HG03135 (cell line): ENCODE data around the gene MAD1L1.

ENCODE experiments used
- ATAC-seq: cut with Tn5 transposase; IDR thresholded peaks from one replicate; pipeline ENCODE4 v1.9.1; 2021; ENCODE audit warnings: mild to moderate bottlenecking, moderate library complexity; ENCODE audit not compliant: unreplicated experiment

Gene MAD1L1

DNA sequence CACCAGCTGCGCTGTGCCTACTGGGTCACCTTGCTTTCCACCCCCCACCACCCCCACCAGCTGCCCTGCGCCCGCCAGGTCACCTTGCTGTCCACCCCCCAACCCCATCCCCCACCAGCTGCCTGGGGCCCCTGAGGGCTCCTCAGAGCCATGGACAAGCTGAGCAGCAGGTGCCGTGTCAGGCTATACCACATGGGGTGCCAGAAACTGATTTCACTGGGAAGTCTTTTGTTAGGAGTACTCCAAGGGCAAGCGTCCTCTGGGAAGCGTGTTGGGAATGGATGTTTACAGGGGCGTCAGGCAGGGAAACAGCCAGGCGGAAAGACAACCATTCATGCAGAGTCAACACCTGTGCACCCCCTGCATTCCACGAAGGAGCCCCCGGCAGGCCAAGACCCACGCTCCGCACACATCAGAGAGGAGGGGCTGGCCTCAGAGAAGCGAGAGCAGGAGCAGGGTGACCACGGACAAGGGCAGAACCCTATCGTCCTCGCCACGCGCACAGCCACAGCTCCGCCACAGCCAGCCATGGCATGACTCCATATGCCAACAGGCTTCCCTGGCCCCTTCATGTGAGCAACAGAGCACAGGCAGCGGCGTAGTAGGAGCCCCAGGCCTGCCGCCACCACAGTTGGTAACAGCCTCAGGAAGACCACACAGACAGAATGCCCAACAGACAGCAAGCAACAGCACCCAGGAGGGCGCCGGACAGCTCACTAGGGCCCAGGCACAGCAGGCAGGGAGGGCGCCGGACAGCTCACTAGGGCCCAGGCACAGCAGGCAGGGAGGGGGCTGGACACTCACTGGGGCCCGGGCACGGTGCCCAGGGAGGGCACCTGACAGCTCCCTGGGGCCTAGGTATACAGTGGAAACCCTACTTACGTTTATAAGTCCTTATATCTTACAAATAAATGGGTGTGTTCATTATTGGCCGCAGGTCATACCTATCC, 180.8 kb downstream of the MAD1L1 start:
- no peak for ATAC-seq

DNA sequence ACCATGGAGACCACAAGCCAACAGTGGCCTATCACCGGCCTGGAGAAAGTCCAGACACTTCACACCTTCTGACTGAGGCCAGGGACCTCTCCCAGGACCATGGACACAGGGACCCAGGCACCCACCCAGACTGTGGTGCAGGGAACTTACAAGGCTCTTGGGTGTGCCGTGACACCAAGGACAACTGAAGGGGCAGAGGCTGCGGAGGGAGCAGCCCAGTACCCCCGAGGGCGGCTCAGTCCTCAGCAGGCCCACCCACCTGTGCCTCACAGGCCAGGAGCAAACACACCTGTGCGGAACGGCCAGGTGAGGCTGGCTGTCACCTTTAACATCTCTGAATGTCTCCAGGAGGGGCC, 182.3 kb downstream of the MAD1L1 start:
- no peak for ATAC-seq

DNA sequence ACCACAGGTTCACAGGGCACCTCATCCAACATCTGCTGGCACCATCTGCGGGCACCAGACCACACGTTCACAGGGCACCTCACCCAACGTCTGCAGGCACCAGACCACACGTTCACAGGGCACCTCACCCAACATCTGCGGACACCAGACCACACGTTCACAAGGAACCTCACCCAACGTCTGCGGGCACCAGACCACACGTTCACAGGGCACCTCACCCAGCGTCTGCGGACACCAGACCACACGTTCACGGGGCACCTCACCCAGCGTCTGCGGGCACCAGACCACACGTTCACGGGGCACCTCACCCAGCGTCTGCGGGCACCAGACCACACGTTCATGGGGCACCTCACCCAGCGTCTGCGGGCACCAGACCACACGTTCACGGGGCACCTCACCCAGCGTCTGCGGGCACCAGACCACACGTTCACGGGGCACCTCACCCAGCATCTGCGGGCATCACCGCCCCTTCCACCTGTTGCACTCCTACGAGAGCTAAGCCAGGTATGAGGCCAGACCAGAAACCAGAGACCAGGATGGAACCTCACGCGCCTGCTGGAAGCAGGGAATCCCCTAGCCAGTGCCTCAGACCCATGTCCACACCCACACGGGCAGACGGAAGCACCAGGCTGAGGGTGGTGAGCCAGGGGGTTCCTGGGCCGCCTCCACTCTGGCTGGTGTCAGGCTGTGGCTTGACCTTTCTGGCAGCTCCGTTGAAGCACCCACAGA, 182.8 kb downstream of the MAD1L1 start:
- ATAC-seq: no peak

DNA sequence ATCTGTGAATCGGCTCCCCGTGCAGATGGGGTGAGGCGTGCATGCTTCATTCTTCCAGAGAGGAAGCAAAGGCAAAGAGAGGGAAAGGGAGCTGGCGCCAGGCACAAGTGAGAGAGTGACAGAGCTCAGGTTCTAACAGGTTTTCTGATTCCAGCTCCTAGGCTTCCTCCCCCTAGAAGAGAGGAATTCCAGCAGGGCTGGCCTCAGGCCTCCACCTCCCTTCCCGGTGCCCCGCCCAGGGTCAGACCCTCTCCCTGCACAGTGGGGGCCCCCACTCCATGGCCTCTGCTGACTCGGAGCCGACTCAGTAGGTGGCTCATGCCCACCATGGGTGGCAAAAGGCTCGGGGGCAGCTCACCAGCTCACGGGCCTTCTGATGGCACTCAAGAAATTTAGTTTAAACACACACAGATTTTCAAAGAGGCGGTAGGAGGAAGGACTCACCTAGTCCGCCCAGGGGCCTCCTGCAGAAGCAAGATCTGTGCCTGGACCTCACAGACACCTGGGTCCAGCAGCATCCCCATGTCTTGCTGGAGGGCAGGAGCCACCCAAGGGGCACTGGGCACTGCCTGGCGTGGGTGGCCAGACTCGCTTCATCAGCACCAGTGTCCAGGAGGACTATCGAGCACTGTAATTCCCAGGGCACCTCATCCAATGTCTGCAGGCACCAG, 183.5 kb downstream of the MAD1L1 start:
- ATAC-seq: no peak

DNA sequence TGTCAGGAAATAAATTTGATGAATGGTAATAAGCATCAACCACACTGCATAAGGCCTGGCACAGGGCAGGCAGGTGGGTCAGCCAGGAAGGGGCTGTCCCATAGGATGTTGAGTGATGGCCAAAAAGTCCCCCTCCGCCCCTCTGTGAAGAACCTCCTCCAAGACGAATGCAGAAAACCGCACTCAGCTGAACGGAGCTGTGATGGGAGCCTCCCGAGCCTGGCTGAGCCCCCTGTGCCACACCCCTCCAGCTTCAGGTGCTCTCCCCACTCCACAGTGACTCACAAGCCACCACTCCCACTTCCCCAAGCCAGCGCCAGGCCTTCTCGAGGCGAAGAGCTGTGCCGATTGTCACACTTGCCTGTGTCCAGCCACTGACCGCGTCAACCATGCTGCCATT, 184.2 kb downstream of the MAD1L1 start:
- ATAC-seq: no peak

DNA sequence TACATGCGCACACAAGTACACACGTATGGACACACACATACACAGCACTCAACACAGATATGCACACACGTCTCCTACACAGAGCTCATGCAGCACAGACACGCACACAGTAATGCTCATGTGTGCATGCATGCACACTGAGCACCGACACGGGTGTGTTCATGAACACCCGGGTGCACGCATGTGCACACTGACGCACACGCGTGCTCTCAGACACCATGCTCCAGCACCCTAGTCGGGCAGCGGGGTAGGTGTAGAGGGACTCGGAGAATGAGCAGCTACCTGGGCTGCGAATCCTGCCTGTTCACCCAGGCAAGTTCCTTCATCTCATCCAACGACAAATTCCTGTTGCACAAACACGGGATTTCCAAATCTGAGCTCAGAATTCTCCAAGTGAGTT, 184.7 kb downstream of the MAD1L1 start:
- no peak for ATAC-seq

DNA sequence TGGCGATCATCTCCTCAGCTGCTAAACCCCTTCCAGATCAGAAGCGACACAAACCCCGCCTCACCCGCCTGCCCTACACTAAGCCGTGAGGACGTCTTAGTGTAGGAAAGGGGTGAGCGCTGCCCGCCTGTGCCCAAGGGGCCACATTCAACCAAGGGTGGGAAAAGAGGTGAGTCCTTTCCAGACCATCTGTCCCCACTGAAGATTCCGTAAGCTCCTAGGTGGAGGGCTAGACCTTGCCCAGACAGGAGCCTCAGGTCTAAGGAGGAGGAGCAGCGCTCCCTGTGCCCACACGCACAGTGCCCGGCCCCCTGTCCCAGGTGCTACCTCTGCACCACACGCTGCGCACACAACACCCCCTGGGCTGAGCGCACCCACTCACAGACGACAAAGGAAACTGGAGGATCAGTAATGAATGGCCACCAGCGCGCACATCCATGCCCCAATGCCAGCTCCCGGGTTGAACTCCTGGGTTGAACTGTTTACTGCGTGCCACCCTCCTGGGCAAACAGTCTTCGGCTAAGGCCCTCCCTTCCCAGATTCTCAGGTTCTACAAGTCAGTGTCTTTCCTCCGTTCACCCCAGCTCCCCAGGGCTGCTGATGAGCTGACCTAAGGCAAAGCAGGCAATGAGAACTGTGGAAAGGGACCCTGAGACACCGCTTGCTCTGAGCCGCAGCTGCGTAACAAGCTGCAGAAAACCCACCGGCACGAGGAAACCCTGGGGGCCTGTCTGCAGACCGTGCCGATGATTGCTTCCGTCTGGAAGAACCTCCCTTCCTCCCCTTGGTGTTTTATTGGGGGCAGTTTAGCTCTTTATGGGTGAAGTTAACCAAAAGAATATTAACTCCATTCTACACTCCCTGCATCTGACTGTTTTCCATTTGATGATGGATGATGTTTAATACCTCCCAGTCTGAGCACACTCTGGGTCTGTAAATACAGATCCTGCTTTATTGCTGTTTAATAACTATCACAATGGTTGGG, 185.9 kb downstream of the MAD1L1 start:
- ATAC-seq: no peak

DNA sequence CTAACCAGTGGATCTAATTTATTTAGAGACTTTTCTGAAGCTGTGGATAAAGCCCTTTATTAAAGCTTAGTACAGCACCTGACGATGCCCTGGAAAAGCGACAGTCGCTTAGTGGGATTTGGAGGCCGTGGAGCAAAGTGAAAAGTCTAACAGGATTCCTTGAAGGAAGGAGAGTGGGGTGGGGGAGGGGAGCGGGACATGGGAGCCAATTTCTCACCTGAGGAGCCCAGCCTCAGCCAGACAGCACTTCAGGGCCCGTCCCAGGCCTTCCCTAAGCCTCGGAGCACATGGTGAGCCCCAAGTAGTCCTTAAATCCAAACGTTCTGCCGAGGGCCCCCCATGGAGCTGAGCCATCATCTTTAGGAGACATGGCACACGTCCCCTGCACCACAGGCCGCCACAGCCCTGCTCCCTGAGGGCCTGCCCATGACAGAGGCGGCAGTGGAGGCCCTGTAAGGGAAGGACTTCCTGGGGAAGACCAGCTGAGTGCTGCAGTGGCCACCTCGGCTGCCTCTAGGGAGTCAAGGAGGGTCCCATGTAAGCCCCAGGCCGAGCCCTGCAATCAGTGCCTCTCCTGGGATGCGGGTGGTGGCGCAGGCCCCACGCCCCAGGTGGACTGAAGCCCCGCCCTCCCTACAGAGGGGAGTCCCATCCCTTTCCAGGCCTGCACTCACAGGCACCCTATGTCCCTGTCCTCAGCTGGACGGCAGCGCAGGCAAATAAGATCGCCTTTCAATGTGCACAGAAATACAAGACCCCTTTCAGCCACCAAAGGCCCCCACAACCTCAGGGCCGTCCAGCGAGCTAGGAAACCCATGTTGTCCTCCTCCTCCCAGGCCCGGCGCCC, 187.0 kb downstream of the MAD1L1 start:
- no peak for ATAC-seq

DNA sequence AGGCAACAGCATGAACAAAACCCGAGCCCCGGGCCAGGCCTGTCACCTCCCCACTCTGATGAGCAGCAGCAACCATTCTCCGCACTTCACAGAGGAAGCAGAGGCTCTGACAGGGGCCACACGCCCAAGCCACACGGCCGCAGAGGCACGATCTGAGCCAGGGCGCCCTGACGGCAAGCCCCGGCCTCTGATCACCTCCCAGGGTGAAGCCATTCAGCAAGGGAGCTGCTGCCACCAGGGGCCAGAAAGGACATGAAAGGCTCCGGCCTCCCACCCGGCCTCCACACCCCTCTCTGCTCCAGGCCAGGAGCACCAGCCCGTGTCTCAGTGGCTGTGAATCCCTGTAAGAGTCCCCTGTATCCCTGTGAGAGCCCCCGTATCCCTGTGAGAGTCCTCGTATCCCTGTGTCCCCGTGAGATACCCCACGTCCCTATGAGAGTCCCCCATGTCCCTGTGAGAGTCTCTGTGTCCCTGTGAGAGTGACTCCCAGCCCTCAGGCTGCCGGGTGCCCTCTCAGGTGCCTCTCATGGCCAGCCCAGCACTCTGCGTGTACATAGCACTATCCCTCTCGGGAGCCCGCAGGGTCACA, 187.8 kb downstream of the MAD1L1 start:
- no peak for ATAC-seq

DNA sequence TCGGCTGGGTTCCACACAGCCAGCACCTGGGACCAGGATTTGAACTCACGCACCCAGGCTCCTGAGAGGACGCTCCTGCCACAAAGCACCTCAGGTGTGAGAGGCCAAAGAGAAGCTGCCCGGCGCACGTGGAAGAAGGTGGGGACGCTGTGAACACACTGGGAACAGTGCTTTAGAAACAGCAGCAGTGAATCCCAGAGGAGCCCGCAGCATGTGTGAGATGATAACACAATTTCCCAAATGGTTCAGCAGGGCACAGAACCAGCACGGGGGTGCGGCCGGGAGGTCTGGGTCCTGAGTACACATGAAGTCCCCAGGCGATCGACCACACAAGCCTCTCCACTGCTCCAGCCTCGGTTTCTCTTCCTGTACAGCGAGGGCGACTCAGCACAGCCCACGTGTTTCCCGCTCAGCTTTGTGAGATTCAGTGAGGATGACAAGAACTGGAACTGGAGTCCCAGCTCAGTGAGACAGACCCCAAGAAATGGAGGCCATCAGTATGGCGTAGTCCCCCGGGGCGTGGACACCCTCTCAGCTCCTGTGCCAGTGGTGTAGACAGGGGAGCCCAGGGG, 188.3 kb downstream of the MAD1L1 start:
- no peak for ATAC-seq

DNA sequence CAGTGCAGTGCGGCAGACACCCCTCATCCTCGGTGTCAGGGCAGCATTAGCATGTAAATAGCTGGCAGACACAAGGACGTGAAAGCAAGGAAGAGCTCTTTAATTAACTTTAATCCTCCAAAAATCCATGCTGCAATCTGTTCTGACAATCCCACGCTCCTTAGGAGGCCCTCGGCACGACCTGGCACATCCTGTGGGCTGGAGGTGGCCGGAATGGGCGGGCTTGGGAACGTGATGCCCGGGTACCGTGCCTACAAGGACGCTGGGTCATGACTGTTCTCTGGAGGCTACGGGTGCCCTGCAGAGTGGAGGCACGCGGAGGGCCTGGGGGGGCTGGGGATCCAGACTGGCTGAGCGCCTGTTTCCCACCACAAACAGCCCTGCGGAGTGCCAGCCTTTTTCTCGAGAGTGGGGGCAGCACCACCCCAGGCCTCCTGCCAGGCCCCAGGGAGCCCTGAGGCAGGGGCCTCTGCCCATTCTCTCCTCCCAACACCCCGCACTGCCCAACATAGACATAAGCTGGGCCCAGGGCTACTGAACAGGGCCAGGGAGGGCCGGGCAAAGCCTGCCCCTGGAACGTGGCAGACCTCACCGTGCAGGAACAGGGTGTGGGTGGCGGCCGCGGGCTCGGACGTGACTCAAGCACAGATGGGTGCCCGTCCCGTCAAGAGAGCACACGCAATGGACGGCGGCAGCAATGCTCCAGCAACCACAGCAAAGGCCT, 189.3 kb downstream of the MAD1L1 start:
- no peak for ATAC-seq

DNA sequence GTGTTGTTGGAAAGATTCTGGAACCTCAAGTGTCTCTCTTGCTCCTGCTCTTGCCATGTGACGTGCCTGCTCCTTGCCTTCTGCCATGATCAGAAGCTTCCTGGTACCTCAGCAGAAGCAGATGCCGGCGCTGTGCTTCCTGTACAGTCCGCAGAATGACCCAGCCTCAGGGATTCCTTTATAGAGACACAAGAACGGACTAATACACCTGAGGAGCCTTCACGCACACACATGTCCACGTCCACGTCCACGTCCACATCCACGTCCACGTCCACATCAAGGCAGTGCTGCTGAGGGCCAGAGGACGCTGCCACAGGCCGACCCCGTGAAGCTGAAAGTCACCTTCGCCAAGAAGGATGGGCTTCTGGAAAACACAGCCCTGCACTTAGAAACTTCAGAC, 190.1 kb downstream of the MAD1L1 start:
- no peak for ATAC-seq

DNA sequence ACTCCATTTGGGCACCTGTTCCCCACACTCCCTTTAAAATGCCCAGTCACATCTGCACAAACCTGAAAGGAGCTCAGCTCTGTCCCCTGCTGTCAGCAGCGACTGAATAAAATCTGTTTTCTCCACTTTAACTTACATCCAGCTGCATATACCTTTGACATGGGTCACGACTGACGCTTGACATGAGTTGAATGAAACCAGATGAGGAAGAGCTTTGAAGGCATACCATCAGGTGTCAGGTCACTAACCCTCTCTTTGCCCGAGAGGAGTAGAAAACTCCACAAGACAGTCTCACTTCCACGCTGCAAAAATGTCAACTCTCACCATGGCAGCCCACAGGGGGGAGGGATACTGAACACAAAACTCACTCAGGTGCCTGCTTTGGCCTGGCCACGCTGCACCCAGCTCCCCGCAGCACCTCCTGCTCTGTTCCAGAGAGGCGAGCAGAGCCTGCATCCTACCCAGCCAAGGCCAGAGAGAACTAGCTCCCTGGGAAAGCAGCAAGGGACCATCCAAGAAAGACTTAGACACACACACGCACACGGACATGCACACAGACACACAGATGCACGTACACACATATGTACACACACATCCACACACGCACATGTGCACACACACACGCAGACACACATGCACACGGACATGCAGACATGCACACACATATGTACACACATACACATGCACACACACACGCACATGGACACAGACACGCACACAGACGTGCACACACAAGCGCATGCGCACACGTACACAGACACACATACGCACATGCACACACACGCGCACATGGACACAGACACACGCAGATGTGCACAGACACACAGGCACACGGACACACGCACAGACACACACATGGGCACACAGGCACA, 191.0 kb downstream of the MAD1L1 start:
- ATAC-seq: no peak

DNA sequence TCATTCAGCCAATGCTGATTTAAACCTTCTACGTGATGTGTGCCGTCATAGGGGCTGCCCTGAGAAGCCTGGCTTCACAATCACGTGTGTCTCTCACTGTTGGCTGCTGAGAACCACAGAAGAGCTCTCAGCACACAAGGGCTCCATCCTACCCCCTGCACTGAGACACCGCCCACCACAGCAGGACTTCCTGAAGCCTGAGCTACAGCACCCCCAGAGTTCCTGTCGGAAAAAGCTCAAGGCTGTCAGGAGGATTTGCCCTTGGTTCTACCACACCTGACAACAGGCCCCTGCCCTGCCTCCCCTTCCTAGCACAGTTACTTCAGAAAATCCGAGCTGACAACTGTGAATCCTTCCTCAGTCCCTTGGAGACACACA, 191.9 kb downstream of the MAD1L1 start:
- no peak for ATAC-seq

DNA sequence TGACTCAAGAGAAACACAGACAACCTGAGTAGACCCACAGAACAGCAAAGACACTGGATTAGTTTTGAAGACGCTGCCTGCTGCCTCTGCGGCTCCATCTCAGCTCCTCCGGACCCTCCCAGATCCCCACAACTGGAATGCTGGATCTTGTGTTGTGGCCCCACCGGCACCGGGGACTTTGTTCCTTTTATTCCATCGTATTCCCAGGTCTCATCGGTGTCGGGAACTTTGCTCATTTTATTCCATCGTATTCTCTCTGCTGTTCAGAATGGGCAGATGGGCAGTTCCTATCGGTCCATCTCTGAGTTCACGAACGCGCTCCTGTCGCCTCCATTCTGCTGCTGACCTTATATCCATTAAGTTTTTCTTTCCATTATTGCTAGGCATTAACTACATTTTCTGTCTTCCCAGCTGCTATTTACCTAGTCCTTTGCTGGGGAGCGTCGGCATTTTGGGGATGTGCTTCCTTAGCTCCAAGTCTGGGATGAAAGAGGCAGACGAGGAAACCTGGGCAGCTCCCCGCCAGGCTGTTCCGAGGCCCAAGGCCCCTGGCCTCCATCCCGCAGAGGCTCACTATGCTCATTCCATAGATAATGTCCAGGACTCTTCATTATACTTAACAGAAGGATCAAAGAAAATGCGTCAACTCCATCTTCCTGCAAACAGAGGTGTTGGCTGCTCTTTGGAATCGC, 192.4 kb downstream of the MAD1L1 start:
- no peak for ATAC-seq

DNA sequence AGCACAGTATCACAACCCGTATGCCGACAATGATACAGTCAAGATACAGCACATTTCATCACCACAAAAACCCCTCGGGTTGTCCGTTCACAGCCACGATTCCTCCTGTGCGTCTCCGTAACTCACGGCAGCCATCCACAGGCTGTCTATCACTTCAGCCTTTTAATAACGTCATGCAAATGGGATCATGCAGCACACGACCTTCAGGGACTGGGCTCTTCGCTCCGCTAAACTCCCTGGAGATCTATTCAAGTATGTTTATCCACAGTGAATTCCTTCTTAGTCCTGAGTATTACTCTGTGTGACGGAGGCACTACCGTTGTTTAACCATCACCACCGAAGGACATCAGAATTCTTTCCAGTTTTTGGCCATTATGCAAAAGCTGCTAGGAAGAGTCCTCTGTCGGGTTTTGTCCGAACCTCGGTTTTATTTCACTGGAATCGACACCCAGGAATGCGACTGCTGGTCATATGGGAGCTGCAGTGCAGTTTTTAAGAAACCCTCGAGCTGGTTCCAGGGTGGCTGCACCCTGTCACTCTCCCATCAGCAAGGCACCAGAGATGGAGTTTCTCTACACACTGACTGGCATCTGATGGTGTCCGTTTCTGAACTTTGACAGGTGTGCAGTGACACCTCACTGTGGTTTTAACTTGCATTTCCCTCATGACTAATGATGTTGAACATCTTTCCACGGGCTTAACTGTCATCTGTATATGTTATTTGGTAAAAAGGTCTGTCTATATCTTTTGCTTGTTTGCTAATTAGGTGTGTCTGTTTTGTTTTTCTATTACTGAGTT, 193.6 kb downstream of the MAD1L1 start:
- no peak for ATAC-seq
